Caco-2 (cell line): ENCODE data around the gene DMRTA2. TPM values are rescaled to one million over a fixed set of nuclear protein-coding genes. Genes with fewer than 3 reads are reported as not detected.

Experiments used
- BruUV-seq: library from RNA; stranded (reverse); fragments of 400-500 nt; replicated peaks from 2 replicates; lab custom pipeline; 2021; lab: Mats Ljungman, UMichigan
- CTCF ChIA-PET: fragments of 300-600 bp; sonication (Branson Sonifier 250); formaldehyde crosslinking; loops from one replicate; lab custom pipeline; 2022; ENCODE audit warnings: antibody characterized with exemption; lab: Charles Lee
- POLR2A ChIA-PET: fragments of 300-600 bp; sonication (Branson Sonifier 250); formaldehyde crosslinking; loops from one replicate; lab custom pipeline; 2022; ENCODE audit warnings: antibody characterized with exemption; lab: Charles Lee
- DNase-seq, 2 experiments: peaks; one replicate each; pipeline versions ENCODE4 v3.0.0 to v3.0.0-alpha.2; 2020 to 2022
- H3K27me3 ChIP-seq: replicated peaks from 2 replicates; pipeline ENCODE4 v1.6.0; 2011; ENCODE audit warnings: low read length; ENCODE audit not compliant: control insufficient read depth, insufficient read depth
- H3K36me3 ChIP-seq: 2 replicates; pipeline ENCODE4 v1.5.1; 2011; ENCODE audit warnings: low read length; ENCODE audit not compliant: control insufficient read depth, insufficient read depth
- H3K4me1 ChIP-seq: fragments of 250-450 bp; sonication (Bioruptor Pico); 2 replicates; pipeline ENCODE4 v1.5.1; 2020; ENCODE audit warnings: mild to moderate bottlenecking
- H3K4me3 ChIP-seq: 2 replicates; pipeline ENCODE4 v1.5.1; 2011; ENCODE audit warnings: low read depth, mild to moderate bottlenecking, control low read depth, low read length
- H3K9me3 ChIP-seq: fragments of 250-450 bp; sonication (Bioruptor Pico); 2 replicates; pipeline ENCODE4 v1.5.1; 2020; ENCODE audit warnings: mild to moderate bottlenecking, moderate library complexity
- H3K27ac Mint-ChIP-seq: one replicate; pipeline ENCODE4 v1.8.0; 2022; ENCODE audit warnings: mixed read lengths; ENCODE audit not compliant: unreplicated experiment
- H3K27me3 Mint-ChIP-seq: one replicate; pipeline ENCODE4 v1.8.0; 2022; ENCODE audit warnings: mixed read lengths; ENCODE audit not compliant: insufficient read depth, unreplicated experiment
- H3K36me3 Mint-ChIP-seq: one replicate; pipeline ENCODE4 v1.8.0; 2022; ENCODE audit warnings: mild to moderate bottlenecking, mixed read lengths; ENCODE audit not compliant: insufficient read depth, unreplicated experiment
- H3K4me1 Mint-ChIP-seq: one replicate; pipeline ENCODE4 v1.8.0; 2022; ENCODE audit warnings: low read depth, mixed read lengths; ENCODE audit not compliant: unreplicated experiment
- H3K4me3 Mint-ChIP-seq: one replicate; pipeline ENCODE4 v1.8.0; 2022; ENCODE audit warnings: mild to moderate bottlenecking, moderate library complexity, mixed read lengths; ENCODE audit not compliant: unreplicated experiment
- H3K9me3 Mint-ChIP-seq: one replicate; pipeline ENCODE4 v1.8.0; 2022; ENCODE audit warnings: mixed read lengths; ENCODE audit not compliant: unreplicated experiment
- intact Hi-C: fragments of 100-400 bp; cut with micrococcal nuclease; formaldehyde crosslinking; loops from one replicate; pipeline ENCODE4 v1.10.0; 2022; ENCODE audit not compliant: unreplicated experiment
- total RNA-seq: library from RNA; stranded (reverse); gene quantifications from 2 replicates; pipeline ENCODE4 v1.2.3, GENCODE V29; 2022
- TF ChIP-seq, protein P1 (sequence below), 2 experiments: fragments of 200-600 bp in 1 of 2; IDR thresholded peaks; 1 replicate in 1 of 2; 2 replicates in 1 of 2; pipeline versions ENCODE4 v1.5.1 to v1.8.0; 2011 to 2022; ENCODE audit warnings: antibody characterized with exemption in 1 of 2, control low read depth in 1 of 2, inconsistent platforms in 1 of 2, low read depth in 1 of 2, low read length in 1 of 2, mild to moderate bottlenecking in 1 of 2, moderate library complexity in 1 of 2; ENCODE audit not compliant: insufficient read depth in 1 of 2, severe bottlenecking in 1 of 2, unreplicated experiment in 1 of 2

DMRTA2 gene
- total RNA-seq, 1 experiment from 2014 or later = 3.4 TPM

- TF ChIP-seq, protein P1, sequence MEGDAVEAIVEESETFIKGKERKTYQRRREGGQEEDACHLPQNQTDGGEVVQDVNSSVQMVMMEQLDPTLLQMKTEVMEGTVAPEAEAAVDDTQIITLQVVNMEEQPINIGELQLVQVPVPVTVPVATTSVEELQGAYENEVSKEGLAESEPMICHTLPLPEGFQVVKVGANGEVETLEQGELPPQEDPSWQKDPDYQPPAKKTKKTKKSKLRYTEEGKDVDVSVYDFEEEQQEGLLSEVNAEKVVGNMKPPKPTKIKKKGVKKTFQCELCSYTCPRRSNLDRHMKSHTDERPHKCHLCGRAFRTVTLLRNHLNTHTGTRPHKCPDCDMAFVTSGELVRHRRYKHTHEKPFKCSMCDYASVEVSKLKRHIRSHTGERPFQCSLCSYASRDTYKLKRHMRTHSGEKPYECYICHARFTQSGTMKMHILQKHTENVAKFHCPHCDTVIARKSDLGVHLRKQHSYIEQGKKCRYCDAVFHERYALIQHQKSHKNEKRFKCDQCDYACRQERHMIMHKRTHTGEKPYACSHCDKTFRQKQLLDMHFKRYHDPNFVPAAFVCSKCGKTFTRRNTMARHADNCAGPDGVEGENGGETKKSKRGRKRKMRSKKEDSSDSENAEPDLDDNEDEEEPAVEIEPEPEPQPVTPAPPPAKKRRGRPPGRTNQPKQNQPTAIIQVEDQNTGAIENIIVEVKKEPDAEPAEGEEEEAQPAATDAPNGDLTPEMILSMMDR (IDR thresholded peaks at IDR 0.05; ENCODE audit: insufficient read depth in 1 of 2, low read depth in 1 of 2, low read length in 1 of 2, severe bottlenecking in 1 of 2, unreplicated experiment in 1 of 2) = no peak
- CTCF ChIA-PET = no interaction called here
- intact Hi-C loops = no loop called here
- Histone ChIP-seq H3K4me1 (no peaks in the 10 kb centered on the region), H3K27me3 (no peaks in the 10 kb centered on the region), H3K4me3 (no peak overlapping the region), H3K36me3 (no peaks in the 10 kb centered on the region), H3K9me3 (no peaks in the 10 kb centered on the region)
- H3K4me3 Mint-ChIP-seq = no peak overlapping the region
- H3K36me3 Mint-ChIP-seq = peaks cover 7% of the 10 kb centered on the region
- no peak for DNase-seq
- POLR2A ChIA-PET = no interaction called here
- no peak overlapping the region for H3K27ac Mint-ChIP-seq
- H3K4me1 Mint-ChIP-seq = no peaks in the 10 kb centered on the region
- no TSS peak for BruUV-seq
- H3K27me3 Mint-ChIP-seq = peaks cover 5% of the 10 kb centered on the region
- H3K9me3 Mint-ChIP-seq = no peaks in the 10 kb centered on the region
Measured at GRCh38 chr1:50416553-50417453, 6.4 kb downstream of the DMRTA2 start.

- Histone ChIP-seq H3K36me3 (no peaks in the 10 kb centered on the region), H3K9me3 (no peaks in the 10 kb centered on the region), H3K4me3 (no peak overlapping the region), H3K4me1 (no peaks in the 10 kb centered on the region), H3K27me3 (no peaks in the 10 kb centered on the region)
- POLR2A ChIA-PET = no interaction called here
- TF ChIP-seq, protein P1 (IDR thresholded peaks at IDR 0.05; ENCODE audit: insufficient read depth in 1 of 2, low read depth in 1 of 2, low read length in 1 of 2, severe bottlenecking in 1 of 2, unreplicated experiment in 1 of 2) = no peak
- Mint-ChIP-seq H3K27me3 (peaks cover 5% of the 10 kb centered on the region), H3K9me3 (no peaks in the 10 kb centered on the region), H3K36me3 (peaks cover 4% of the 10 kb centered on the region), H3K4me3 (no peak overlapping the region), H3K4me1 (no peaks in the 10 kb centered on the region), H3K27ac (no peak overlapping the region)
- intact Hi-C loops = no loop called here
- DNase-seq = no peak
- no TSS peak for BruUV-seq
- CTCF ChIA-PET = no interaction called here
Measured at GRCh38 chr1:50416150-50416527, 7.1 kb downstream of the DMRTA2 start.

DNA sequence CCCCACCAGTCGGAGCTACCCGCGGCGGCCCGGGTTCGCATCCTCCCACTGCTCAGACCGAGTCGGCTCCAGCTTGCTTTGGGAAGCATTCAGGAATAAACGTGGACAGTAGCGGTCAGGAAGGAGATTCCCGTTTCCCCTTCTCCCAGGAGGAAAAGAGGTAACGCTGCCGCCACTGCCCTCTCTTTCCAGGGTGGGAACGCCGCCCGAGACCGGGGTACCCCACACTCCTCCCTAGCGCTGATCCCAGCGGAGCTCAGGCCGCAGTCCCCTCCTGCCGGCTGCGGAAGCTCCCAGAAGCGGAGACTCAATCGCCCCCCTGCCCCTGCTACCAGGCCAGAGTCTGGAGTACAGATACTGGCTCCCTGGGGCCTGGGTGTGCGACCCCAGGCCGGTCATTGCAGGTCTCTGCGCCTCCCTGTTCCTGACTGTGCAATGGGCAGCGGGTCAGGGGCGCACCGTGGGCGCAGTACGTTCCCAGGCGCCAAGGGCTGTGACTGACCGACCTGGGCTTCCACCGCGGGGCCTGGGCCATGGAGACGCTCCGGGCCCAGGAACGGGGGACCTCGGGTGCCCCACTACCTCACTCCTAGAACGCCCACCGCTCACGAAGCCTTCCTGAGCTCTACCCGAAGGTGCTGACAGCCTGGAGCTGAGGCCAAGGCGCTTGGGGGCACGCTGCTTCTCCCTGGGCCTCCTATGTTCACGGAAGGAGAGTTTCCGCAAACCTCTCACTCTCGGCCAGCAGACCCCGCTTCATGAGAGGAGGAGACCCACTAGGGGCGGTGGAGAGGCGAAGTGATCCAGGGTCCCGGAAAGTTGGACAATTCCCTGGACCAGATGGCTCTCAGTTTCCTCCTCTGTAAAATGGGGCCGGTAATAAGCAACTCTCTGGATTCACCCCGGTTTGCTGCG, 7.8 kb downstream of the DMRTA2 start:
- ChIA-PET POLR2A (no interaction called here), CTCF (no interaction called here)
- no TSS peak for BruUV-seq
- intact Hi-C loops = no loop called here
- H3K9me3 ChIP-seq = no peaks in the 10 kb centered on the region
- H3K27me3 ChIP-seq = no peaks in the 10 kb centered on the region
- no peaks in the 10 kb centered on the region for H3K4me1 ChIP-seq
- no peak for DNase-seq
- Mint-ChIP-seq H3K27ac (no peak overlapping the region), H3K4me1 (no peaks in the 10 kb centered on the region), H3K27me3 (peaks cover 6% of the 10 kb centered on the region), H3K4me3 (no peak overlapping the region), H3K36me3 (peaks cover 2% of the 10 kb centered on the region), H3K9me3 (no peaks in the 10 kb centered on the region)
- TF ChIP-seq, protein P1 (IDR thresholded peaks at IDR 0.05; ENCODE audit: insufficient read depth in 1 of 2, low read depth in 1 of 2, low read length in 1 of 2, severe bottlenecking in 1 of 2, unreplicated experiment in 1 of 2) = no peak
- H3K4me3 ChIP-seq = no peak overlapping the region
- no peaks in the 10 kb centered on the region for H3K36me3 ChIP-seq
